ENCODE data around the gene AFF2.

The AFF2 gene

DNA sequence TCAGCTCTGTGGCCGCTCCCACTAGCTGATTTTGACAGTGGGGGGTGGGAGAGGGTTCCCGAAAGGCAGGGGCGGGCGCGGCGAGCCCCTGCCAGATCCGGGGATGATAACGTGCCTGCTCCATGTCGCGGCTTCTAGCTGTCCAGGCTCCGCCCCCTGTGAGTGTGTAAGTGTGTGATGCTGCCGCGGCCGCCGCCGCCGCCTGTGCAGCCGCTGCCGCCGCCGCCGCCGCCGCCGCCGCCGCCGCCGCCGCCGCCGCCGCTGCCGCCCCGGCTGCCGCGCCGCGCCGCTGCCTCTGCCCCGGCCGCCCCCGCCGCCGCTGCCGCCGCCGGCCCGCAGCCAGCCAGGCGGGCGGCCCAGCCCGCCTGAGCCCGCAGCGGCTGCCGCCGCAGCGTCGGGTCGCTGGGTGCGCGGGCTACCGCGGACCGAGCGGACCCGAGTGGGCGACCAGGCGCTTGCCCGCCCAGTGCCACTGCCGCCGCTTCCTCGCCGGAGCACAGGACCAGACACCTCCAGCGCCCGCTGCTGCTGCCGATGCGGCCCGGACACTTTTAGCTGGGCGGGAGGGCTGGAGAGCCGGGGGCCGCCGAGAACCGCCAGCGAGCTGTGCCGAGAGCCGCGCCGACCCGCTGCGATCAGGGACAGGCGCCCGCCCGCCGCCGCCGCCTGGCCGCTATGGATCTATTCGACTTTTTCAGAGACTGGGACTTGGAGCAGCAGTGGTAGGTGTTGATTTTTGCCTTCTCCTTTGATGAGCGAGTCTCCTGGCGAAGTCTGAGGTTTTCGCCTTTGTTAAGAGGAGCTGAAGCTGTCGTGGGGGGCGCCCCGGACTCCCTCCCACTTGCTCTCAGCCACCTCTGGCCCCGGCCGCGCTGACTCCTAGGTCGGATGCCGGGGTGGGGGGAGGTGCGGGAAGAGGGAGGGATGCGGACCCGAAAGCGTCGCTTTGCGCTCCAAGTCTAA lies at the start of gene AFF2:
AFF2 (plus strand) TSS at position 195 of the 963 bp plus-strand sequence; CDS start at position 676, 481 bp downstream.
- DNase-seq = peak; percentile 51

- DNase-seq = no peak
These were observed 43.1 kb upstream of the AFF2 start for GRCh38 chrX:148457279-148457678.

DNA sequence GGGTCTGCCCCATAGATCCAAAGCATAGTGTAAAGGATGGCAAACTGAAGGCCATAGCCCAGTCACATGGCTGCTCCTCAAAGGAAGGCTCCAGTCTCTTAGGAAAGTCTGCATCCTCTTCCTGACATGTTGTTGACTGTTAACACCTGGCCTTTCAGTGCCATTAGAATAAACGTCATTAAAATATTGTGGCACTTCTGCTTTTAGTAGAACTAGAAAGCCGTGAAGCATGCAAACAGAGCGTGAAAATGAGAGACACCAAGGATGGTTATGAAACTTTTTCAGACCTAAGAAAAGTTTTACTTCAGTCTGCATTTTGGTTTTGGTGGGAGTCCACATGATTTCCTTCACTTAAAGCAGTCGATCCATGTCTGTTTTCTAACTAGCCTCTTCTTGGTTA lies 41.1 kb upstream of the AFF2 start:
- no peak for DNase-seq

- no peak for DNase-seq
These were observed 34.1 kb upstream of the AFF2 start for GRCh38 chrX:148466292-148466691.

- DNase-seq = no peak
These were observed 30.1 kb upstream of the AFF2 start for GRCh38 chrX:148470324-148470723.

GRCh38 chrX:148474030-148474429 lies 26.4 kb upstream of the AFF2 start:
- DNase-seq = no peak

DNA sequence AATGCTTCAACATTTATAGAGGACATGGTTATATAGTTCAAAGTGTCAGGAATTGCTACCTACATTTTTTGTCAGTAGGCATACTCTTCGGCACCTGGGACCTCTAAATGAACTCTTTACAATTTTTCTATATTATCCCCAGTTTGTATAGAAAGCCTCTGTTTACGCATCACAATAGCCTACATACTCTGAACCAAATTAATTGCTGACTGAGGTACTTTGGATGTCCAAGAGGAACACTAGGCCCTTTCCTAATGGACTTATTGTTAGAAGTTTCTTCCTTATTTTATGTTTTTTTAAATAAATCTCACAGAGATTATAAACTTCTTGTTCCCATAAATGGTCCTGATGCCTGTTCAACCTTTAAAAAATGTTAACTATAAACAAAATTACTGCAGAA lies 8.4 kb upstream of the AFF2 start:
- DNase-seq = no peak

- DNase-seq = no peak
These were observed 5.2 kb upstream of the AFF2 start for GRCh38 chrX:148495176-148495575.

DNA sequence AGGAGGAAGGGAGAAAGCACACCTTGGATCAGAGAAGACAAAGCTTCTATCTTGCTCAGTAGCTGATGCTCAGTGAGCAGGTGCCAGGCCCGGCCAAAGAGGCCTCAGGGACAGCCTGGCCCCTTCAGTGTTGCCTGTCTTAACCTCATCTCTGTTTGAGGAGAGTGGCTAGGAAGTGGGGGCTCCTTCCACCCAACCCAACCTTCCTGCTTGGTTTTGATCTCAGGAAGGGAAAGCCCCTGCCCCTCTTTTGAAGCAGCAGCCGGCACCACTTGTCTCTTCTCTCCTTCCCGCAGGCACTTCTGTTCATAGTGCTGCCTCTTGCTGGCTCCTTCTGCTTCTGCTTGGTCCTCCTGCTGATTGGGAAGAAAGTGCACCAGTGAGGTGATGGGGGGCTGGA lies 2.4 kb upstream of the AFF2 start:
- no peak for DNase-seq

DNA sequence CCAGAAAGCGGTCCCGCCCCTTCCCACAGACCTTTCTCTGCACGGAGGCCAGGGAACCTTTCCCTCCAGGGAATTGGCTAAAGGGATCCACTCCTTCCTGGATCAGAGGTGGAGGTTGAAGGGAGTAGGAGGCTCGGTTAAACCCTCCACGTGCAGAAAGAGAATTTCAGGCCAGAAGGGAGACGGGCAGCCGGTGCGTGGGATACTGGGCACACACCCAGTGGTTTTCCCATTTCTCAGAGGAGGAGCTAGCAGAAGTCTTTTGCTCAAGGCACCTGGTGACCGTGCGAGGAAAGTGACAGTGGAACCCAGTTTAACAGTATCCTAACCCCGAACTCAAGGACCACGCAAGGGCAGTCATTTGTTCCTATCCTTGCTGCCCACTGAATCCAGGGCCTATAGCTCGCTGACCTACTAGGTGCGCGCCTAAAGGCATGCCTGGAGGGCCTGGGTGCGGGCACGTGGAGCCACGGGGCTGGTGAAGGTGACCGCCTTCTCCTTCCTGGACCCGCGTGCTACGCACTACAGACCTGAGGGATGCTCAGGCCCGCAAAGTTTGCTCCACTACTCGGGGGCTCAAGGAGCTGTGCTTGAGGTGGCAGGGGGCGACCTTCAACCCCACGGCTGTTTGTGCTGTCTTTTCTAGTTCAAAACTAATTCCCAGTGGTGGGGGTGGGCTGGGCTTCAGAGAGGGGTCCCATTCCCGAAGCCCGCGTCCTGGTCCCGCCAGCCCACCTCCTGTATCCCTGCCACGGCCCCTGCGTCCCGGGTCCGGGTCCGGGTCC lies 587 bp upstream of the AFF2 start:
- no peak for DNase-seq

DNA sequence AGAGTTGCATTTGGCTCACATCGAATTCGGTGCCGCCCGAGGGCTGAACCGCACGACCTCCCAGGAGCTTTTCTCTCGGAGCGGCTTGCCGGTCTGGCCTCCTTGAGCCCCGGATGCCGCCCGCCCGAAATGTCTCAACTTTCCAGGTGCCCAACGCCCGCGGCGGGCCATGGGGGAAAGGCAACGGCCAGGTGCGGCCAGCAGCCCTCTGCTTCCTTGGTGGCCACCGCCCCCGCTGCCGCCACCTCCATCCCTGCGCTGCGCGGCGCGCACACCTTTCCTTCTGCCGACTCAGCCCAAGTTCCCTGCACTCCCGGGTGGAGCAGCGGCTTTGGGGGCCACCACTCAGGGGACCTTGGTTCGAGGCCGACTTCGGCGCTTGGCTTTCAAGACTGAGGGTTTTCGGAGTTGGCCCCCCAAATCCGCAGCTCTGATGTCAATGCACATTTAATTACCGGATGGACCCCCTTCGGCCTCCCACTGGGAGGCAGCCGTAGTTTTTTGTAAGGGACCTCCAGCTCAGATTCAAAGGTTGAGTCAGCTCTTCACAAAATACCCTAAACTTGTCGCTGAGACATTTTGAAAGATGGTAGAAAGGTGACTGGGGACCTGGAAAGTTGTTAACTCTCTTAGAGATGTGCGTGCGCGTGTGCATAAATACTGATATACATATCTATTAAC lies 1.1 kb downstream of the AFF2 start:
- DNase-seq = no peak

- DNase-seq = no peak
These were observed 4.1 kb downstream of the AFF2 start for GRCh38 chrX:148504506-148504905.

DNA sequence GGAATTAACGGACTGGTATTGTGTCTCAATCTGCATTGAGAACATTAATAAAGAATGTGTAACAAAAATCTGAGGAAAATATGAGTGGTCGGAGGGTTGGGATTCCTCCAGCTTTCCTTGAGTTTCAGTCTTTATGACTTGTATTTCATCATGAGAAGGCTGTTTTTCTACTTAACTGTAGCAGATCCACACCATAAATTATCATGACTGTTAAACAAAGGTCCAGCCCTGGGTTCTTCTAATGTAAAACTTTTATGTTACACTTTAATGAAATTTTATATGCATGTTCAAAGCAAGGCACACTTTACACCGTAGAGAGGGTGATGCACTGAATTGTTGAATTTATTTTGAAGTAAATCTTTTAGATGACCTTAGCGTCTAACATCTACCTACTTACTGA lies 7.0 kb downstream of the AFF2 start:
- DNase-seq = no peak

DNA sequence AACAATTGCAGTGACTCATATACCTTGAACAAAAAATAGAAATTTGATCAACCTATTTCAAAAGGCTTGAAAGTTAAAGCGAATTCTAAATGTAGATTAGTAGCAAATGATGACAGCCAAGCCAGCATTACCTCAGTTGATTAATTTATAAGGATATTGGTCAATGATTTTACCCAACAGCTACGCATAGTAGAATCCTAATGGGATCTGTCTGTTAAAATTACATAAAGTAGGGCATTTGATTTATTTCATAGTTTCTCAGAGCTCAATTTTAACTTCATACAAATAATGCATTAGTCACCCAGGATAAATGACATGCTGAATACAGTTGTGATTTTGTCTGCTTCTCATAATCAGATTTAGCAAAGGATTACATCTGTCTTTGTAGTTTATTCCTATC lies 12.0 kb downstream of the AFF2 start:
- no peak for DNase-seq

DNA sequence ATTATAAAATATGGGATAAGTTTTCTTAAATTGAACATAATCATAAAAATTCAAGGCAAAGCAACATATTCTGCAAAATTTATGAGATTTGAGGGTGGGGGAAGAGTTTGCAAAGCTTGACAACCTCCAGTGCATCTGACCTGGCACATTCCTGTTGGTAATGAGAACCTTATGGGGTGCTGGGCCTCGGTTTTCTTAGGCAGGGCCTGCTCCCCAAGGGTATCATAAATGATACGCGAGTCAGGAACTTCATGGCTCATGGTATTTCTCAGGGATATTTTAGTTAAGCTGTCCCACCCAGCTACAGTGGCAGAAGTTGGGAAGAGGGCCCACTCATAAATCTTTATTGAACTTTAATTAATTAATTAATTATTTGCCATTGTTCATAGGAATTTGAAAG lies 13.2 kb downstream of the AFF2 start:
- no peak for DNase-seq

DNA sequence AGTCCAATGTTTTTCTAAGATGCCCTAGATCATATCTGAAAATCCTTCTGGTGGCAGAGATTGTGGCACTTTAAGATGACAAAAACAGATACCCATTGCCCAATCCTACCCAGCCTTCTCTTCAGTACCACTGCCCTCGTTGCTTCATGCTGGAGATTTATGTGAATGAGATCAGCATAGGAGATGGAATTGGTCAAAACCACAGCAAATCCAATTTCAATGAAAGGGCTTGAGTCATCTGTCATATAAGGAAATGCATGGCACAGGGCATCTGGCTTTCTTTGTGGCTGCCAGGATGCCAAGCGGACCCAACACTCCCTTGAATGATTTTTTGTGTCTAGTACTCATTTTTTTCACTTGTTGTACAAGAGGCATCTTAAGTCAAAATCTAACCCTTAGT lies 16.8 kb downstream of the AFF2 start:
- no peak for DNase-seq

GRCh38 chrX:148522006-148522405 lies 21.6 kb downstream of the AFF2 start:
- no peak for DNase-seq

DNA sequence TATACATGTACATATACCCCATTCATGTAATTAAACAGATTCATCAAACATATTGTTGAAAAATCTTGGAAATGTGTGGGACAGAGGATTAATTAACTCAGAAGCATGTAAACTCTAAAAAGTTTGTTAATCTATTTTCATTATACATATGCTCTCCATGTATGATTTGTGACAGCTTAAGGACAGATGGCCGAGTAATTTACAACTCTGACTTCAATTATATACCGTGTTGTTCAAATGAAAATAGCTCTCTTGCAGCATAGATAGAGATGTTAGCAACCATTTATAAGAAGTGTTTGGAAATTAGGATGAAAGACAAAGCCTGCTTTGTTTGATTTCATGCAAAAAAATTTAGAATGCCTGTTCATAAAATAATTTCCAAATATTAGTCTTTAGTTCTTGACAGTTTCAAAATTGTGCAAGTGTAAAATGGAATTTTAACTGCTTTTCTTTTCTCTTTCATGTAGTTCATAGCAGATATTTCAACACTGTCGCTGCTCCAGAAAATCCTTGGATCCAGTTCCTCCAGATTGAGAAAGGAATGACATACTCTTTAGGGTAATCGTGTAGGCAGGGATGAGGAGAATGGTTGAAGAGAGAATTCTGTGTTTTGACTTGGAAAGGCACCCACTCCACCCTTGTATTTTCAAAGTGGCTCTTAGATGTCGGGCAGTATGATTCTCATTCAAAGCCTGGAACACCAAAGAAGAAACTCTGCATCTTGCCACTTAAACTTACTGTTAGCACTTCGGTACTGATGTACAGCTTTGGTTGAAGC lies 23.1 kb downstream of the AFF2 start:
- DNase-seq = no peak

DNA sequence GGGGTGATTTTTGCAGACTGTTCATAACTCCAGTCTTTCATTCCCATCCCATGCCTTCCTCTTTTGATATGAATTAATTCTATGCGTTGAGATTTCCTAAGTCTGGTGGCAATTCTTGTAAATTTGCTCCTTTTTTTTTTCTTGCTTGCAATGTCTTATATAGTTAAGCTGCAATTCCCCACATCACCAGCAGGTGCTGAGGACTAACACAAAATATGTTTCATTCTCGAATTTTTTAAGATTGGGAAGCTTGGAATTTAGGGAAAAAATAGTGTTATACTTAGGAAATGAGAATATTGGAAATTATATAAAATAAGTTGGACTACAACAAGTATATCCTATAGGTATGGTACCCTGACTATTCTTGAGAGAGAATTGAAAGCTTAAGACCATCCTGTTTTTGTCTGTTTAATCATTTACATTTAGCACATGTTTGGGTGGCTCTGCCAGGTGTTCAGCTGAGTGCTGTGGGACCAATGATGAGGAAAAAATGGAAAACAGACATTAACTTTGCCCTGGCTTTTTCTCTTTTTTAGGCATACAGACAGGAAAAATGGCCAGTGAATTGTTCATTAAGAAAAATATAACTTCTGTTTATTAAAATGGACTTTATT lies 30.2 kb downstream of the AFF2 start:
- no peak for DNase-seq

GRCh38 chrX:148534291-148534690 lies 33.9 kb downstream of the AFF2 start:
- DNase-seq = no peak

- DNase-seq = no peak
These were observed 35.2 kb downstream of the AFF2 start for GRCh38 chrX:148535639-148536038.

DNA sequence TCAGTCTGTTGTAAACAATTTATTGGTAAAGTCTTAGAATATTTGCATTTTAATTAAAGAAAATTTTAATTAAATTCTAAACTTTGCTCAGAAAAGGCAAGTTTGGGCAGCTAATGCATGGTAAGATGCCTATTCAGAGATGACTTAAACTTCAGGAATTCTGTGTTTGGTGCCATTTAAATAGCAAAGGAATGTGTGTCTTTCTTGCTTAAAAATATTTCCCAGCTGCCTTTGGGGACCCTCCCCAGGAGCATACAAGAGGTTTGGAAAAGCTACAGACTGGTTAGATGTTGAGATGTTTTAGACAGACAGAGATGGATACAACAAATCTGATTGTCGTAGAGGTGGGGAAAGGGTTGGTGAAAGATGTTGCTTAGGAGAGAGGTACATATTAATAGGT lies 36.5 kb downstream of the AFF2 start:
- no peak for DNase-seq

Measured in NCI-H2227 treated with DMSO at 0.1 percent for 48 hours (cell line).